HG02938 (cell line): ENCODE data around the gene PRKRA.
"Not testable (repeated sequence)": the region's sequence is repeated elsewhere in the genome, so short reads cannot be mapped to it uniquely, and the experiment has no call there.

Source experiments
- ATAC-seq: cut with Tn5 transposase; IDR thresholded peaks from one replicate; pipeline ENCODE4 v1.9.1; 2021; ENCODE audit warnings: mild to moderate bottlenecking, moderate library complexity; ENCODE audit not compliant: unreplicated experiment

Gene PRKRA

DNA sequence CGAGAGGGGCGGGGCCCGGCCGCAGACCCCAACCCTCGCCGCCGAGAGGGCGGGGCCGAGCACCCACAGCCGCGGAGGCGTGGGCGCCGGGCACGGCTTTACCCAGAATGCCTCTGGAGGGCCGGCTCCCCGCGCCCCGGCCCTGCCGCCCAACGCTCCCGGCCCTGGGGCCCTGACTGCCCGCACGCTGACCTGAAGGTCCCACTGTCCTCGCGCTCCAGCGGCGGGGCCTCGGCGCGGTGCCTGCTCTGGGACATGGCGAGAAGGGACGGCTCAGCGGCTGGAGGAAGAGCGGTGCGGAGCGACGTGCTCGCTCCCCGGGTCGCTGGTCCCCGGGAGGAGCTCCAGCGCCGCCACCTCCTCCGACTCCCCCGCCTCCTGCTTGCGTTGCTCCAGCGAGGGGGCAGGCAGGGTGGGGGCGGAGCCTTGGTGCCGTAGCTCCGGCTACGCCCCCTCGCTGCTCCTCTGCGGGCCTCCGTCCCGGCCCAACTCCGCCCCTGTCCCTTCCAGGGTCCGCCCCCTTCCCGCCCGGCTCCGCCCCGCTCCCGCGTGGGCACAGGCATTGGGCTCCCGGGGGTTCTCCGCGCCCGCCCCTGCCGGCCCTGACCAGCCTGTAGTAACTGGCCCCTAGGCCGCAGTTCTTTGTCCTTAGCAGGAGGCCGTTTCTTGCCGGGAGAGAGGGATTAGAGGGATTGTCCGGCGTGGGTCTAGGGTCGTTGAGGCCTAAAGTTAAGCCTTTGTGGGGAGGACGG is at the start of gene PRKRA, which contains the start of gene PJVK:
Gene PRKRA (minus strand): TSS at position 402 of the 752 bp plus-strand sequence. CDS start 145 bp downstream, at position 257.
Gene PJVK (plus strand): TSS at position 605 of the 752 bp plus-strand sequence. CDS start 2,032 bp downstream, outside the sequence.
- ATAC-seq, result peak; percentile 80

DNA sequence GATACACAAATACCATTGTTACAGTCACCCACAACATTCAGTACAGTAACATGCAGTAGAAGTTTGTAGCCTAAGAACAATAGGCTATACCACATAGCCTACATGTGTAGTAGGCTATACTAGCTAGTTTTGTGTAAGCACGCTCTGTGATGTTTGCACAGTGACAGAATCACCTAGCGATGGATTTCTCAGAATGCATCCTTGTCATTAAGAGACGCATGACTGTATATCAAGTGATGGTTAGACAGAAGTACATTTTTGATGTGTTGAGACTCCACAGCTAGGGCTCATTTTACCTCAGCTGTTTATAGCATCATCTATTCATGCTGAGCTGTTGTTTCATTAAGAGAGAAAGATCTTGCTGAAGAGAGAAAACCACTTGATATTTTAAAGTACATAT is 48.7 kb upstream of the PRKRA start:
- no peak for ATAC-seq

DNA sequence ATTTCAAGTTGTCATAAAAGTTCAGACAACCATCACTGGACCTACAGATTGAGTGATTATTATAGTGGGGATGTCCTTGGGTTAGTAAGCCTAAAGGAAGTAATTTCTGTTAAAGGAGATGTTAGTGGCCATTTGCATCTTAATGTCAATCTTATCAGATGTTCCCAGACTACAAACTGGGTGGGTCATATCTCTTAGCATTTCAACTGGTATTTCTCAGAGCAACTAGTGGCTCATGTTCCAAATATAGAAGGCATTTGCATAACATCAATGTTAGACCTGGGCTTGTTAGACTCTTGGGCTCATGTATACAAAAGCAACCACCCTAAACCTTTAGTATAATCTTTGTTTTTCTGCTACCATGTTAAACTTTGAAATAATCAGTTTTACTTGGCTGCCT is 47.2 kb upstream of the PRKRA start:
- no peak for ATAC-seq

DNA sequence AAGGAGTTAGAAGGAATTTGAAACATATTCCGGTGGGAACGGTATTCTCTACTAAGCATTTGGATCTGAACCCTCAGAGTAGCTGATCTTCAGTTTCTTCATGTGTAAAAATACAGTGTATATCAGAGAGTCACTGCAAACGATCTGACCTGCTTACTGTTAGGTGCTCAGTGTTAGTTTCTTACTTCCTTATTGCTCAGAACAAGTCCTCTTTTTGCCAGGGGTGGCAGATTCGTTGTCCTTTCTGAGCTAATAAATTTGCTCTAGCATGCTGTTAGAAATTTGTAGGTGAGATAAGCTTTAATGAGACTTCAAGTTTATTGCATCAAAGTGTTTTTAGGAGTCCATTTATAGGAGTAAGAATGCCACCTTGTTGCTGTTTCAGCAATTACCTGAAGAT is 45.1 kb upstream of the PRKRA start:
- no peak for ATAC-seq

DNA sequence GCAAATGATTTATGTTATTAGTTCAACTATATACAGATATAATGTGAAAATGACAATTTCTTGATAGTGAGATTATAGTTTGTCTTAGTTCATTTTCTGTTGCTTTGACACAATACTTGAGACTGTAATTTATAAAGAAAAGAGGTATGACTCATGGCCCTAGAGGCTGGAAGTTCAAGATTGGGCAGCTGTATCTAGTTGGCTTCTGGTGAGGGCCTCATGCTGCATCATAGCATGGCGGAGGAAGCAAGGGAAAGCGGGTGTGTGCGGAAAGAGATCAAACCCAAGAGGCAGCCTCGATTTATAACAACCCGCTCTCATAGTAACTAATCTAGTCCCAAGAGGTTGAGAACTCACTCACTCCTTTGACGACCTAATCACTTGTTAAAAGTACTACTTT is 40.6 kb upstream of the PRKRA start:
- ATAC-seq, result no peak

DNA sequence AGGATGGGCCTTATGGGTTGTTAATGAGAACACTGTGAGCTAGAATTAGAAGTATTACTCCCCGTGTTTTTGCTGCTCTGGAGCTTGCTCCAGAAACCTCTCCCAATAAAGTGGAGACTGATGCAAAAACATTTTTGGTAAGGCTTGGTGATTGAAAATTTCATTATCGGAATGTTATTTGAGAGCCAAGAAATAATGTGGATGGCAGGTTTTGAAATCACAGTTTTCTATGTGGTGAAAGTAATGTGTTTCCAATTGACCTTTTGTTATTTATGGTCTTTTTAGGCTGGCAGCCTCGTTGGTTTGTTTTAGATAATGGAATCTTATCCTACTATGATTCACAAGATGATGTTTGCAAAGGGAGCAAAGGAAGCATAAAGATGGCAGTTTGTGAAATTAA is 34.4 kb upstream of the PRKRA start:
- ATAC-seq, result no peak

DNA sequence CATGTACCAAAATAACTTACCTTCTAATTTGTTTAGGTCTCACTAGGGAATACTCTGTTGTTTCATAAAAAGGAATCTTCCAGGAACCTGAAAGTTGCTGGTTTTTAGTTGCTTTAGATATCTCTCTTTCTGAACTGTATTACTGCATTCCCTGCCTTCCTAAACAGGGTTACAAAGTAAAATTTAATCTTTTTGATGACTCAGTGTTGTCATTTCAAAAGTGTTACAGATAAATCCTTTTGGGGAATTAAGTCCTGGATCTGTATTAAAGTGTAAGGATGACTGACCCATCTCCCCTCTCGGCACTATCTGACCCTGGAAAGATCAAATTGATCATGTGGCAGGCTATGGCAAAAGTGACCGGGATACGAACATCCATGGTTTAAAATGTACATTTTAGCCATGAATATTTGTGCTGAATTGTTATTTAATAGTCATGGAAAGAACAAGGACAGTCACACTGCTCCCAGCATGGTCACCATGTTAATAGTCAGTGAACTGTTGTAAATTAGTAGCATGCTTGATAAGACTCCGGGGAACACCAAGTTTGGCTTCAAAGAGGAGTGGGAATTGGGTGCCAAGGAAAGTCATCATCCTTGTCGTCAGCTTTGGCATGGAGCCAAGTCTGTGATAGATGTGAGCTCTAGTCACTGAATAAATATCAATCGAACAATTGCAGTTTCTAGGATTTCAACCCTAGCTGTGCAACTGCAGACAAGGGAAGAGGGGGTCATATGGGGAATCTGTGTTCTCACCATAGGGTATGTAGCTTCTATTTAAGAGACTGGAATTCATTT is 33.5 kb upstream of the PRKRA start:
- ATAC-seq, result no peak

DNA sequence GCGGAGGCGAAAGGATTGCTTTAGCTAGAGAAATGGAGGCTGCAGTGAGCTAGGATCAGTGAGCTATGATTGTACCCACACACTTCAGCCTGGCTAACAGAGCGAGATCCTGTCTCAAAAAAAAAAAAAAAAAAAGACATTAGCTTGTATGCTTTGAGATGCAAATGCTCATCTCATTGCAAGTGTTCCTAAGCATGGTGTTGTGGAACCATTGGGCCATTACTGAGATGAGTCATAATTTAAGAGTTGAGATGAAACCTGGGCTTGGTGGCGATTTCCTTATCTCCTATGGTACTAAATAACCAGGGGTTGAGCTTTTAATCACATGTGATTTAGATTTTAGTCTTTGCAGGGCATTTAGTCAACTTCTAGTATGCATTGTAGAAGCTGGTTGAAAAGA is 31.5 kb upstream of the PRKRA start:
- ATAC-seq, result peak; percentile 41

DNA sequence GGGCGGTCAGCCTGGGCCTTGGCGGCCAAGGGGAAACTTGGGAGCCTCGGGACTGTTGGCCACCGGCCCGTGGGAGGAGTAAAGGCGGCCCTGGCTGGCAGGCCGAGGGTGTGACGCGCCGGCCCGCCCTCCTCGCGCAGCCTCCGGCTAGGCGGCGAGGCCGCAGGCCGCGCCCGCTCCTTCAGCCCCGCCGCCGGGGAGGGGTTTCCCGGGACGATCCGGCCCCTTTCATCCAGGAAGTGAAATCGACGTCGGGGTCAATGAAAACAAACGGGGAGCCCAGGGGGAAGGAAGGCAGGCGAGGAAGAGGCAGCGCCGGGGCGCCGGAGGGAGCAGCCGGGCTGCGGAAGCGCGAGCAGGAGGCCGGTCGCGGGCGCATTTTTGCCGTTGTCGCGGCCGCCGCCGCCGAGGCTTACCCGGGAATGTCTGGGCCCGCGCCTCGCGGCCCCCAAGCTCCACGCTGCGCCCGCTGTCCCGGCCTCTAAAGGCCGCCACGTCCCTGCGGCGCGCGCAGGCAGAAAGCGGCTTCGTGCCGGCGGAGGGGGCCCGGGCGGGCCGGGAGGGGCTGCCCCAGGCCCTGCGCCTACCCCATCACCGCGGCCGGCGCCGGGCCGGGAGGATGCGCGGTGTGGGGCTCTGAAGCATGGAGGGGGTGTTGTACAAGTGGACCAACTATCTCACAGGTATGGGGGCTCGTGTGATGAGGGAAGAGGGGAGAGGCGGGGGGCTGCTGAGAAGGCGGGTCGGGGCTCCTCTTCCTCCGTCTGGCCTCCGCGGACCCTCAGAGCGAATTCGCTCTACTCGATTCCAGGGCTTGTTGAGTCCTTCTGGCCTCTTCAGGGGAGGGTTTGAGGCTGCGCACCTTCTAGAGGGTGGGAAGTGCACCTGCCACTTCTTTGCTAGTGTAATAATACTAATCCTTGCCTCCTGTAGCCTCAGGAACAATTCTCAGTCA is 29.5 kb upstream of the PRKRA start, which contains the start of gene PLEKHA3:
Gene PLEKHA3 (plus strand): TSS at position 231 of the 955 bp plus-strand sequence. CDS start 413 bp downstream, at position 644.
- peak; percentile 45 for ATAC-seq

DNA sequence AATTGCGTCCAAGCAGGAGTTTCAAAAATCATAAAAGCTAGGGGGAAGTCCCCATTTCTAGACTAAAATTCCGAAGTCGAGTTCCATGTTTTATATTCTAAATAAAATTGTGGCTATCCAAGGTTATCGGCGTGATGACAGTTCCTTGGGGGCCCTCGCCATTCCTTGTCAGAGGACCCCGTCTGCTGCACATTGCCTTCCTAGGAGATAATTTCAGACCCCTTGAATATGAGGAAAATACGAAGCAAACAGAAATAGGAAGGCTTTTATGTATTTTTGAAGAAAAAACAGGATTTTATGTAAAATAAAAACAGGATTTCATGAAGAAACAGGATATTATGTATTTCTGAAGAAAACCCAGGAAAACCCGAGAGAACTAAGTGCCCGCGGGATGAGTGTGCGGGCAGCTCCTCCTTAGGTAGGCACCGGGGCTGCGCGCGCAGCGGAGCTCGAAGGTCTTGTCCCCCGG is 28.8 kb upstream of the PRKRA start:
- no peak for ATAC-seq

DNA sequence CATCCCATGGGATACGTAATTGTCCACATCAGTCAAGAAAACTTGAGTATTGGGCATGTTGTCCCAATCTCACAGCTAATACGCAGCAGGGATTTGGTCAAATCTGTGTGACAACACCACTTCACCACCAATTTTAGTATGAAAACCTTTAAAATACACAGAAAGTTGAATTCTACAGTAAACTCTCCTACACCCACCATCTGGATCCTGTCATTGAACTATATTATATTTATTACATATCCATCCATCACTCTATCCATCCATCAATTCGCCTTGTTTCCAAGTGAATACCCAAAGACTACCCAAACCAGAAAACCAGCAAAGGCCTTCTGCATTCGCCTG is 28.3 kb upstream of the PRKRA start:
- no peak for ATAC-seq

DNA sequence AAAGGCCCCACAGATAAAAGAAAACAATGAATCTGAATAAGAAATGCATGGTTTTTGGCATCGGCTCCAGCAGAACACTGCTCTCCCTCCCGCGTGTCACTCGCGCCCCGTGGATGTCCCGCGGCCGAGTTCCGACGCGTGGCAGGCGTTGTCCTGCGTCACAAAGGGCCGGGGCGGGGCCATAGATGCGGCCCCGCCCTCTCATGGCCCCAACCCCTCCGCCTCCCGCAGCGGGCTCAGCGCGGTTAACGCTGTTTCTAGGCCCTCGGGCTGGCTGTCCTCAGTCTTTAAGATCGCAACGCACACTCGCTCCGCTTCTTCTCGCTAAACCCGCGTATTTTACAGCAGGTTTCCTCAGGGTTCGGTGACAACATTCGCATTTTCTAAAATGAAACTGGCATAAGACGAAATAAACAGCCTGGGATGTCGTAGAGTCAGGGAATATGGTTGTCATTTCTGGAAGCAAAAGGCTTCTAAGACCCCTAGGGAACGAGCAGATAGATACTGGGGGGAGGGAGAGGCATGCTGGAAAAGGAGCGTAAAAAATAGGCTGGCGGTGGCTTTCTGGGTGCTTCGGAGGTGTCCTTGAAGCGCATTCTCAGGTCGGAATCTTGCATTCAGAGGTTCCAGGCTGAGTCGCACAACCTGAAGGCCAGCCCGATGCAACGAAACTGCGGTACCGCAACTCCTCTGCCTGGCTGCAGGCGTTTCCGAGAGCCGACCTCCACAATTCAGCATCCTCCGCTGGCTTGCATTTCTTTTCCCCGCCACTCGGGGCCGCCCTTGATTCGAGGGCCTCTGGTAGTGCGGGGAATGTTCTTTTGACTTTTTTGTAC is 27.7 kb upstream of the PRKRA start, which contains the start of gene FKBP7:
Gene FKBP7 (minus strand): TSS at position 162 of the 836 bp plus-strand sequence. CDS start 101 bp downstream, at position 61.
- ATAC-seq, result peak; percentile 47

DNA sequence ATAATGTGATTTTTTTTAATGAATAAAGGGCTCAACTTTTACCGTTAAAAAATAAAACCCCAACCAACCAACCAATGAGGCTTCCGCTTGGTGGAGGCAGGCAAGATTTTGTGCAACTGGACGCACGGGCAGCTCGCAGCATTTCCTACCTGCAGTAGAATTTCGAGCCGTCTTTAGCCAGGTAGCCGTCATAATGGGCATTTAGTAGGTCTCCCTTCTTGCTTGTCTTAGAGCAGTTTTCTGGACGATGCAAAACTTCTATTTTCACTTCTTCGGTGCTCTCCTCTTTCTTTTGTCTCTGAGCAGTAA is 27.1 kb upstream of the PRKRA start:
- peak; percentile 5 for ATAC-seq

DNA sequence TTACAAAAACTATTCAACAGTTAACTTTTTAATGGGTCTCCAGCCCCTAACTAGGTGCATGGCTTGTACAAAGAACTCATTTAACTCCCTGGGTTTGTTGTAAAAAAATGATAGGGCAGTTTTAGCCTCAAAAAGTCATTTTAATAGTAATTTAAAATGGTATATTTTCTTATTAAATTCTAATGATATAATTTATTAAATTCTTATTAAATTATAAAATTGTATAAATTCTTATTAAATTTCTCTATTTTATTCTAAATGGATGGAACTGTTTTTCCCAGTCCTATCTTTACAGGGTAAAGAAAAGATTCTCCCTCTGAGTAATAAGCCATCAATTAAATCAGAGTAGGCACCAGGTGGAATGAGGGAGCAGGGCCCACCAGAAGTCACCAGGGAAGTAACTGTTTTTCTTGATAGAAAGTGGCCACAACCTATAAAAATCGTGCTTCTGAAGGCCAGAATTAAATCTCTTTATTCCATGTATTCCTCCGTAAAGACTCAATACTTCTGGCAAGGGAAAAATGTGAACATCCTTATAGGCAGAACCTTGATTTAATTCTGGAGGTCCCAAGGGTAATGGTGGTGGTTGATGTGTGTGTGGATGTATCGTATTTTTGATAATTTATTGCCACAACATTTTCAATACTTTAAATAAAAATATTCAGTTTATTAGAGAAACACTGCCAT is 26.6 kb upstream of the PRKRA start:
- ATAC-seq, result no peak

DNA sequence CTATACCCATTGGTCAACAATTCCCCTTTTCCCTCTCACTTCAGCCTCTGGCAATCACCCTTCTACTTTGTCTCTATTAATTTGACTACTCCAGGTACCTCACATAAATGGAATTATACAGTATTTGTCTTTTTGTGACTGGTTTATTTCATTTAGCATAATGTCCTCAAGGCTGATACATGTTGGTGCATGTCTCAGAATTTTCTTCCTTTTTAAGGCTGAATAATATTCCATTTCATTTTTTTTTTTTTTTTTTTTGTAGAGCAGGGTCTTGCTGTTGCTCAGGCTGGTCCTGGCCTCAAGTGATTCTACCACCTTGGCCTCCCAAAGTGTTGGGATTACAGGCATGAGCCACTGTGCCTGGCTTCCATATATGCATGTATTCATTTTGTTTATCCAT is 25.5 kb upstream of the PRKRA start:
- ATAC-seq, result no peak

DNA sequence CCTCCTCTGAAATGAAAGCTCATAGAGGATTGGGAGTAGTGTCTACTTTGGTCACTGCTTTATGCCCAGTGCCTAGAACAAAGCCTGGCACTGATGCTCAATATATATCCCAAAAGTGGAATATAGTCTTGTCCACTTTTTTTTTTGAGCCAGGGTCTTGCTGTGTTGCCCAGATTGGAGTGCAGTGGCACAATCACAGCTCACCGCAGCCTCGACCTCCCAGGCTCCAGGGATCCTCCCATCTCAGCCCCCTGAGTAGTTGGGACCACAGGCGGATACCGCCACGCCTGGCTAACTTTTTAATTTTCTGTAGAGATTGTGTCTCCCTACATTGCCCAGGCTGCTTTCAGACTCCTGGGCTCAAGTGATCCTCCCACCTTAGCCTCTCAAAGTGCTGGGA is 23.6 kb upstream of the PRKRA start:
- ATAC-seq, result no peak

DNA sequence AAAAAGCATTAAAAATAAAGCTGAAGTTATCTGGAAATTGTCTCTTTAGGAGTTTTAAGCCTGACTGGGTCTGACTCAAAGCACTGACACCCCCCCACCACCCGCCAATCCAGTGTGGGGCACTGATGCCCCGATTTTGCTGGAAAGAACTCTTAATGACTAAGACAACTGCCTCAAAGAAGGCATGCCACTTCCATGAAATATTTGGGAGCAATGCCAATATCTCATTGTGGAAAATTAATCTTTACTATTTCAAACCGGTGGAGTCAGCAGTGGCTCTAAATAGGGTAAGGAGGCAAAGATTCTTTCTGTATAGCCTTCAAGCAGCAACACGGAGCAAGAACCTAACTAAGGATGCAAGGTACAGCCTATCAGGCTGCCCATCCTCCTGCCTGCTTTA is 23.0 kb upstream of the PRKRA start:
- ATAC-seq, result no peak

DNA sequence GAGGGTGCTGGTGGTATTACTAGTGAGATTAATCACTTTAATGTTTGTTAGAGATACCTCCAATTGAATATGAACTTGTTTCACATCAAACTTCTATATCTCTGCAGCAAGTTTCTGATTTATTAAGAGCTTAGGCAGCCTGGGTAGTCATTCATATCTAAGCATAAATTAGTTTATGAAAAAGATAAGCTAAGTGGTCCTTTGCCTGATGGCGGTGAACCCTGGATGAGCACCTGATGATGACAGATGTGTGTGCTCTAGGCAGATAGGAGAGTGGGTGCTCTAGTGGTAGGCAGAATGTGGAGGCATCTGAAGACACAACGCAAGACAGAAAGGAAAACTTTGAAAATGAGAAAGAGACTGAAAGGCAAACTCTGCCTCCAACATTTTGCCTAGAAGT is 22.4 kb upstream of the PRKRA start:
- ATAC-seq, result no peak

DNA sequence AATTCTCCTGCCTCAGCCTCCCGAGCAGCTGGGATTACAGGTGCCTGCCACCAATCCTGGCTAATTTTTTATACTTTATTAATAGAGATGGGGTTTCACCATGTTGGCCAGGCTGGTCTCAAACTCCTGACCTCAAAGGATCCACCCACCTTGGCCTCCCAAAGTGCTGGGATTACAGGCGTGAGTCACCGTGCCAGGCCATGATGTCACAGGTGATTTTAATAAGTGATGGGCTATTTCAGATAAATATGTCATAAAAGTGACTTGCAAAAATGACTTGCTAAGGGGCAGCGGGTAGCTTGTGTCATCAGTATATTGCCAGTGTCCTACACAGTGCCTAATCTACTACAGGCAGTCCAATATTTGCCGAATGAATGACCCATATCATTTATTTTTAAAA is 20.3 kb upstream of the PRKRA start:
- not testable (repeated sequence) for ATAC-seq
